Stomach (tissue), 4 donors: ENCODE data around the gene PRMT3.

Experiments used
- POLR2A ChIP-seq, 4 donors: fragments of 450-650 bp; IDR thresholded peaks; one replicate each; pipeline ENCODE4 v1.6.1; 2016; ENCODE audit warnings: antibody characterized with exemption in 4 of 4, control low read depth in 2 of 4, mild to moderate bottlenecking in 1 of 4, moderate library complexity in 1 of 4
- POLR2AphosphoS5 ChIP-seq, 3 donors: sonication (generic); formaldehyde crosslinking; IDR thresholded peaks; one replicate each; pipeline ENCODE4 v1.6.1; 2016; ENCODE audit warnings: antibody characterized with exemption in 3 of 3
- TF ChIP-seq, protein P1 (sequence below), 7 experiments: fragments of 450-650 bp in 4 of 7; fragments of 200-600 bp in 3 of 7; sonication (generic) in 3 of 7; IDR thresholded peaks; one replicate each; pipeline ENCODE4 v1.5.1; 2016 to 2019; ENCODE audit warnings: antibody characterized with exemption in 7 of 7, control low read depth in 2 of 7, mild to moderate bottlenecking in 1 of 7

DNA sequence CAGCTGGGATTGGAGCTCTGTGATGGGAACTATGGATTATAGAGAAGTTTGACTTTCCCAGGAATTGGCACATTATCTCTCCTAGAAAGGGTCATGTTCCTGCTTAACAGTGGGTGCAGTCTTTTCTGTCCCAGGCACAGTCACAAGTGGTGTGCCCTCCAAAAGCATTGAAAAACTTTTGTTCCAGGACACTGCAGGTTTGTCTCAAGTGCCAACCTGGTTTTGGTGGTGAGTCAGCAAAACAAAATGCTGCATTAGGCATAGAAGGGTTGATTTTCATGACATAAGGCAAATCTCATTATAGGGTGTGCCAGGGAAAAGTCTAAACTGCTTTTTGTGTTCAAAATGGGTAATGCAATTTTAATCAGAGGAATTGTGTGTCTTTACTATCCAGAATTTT, 19.1 kb upstream of the PRMT3 start:
- TF ChIP-seq POLR2A (IDR thresholded peaks at IDR 0.05) (no peak), POLR2AphosphoS5 (IDR thresholded peaks at IDR 0.05) (no peak)
- TF ChIP-seq, protein P1, sequence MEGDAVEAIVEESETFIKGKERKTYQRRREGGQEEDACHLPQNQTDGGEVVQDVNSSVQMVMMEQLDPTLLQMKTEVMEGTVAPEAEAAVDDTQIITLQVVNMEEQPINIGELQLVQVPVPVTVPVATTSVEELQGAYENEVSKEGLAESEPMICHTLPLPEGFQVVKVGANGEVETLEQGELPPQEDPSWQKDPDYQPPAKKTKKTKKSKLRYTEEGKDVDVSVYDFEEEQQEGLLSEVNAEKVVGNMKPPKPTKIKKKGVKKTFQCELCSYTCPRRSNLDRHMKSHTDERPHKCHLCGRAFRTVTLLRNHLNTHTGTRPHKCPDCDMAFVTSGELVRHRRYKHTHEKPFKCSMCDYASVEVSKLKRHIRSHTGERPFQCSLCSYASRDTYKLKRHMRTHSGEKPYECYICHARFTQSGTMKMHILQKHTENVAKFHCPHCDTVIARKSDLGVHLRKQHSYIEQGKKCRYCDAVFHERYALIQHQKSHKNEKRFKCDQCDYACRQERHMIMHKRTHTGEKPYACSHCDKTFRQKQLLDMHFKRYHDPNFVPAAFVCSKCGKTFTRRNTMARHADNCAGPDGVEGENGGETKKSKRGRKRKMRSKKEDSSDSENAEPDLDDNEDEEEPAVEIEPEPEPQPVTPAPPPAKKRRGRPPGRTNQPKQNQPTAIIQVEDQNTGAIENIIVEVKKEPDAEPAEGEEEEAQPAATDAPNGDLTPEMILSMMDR (IDR thresholded peaks at IDR 0.05), result no peak
